ENCODE data around the gene GPX5. TPM values are rescaled to one million over a fixed set of nuclear protein-coding genes. Genes with fewer than 3 reads are reported as not detected.

Gene GPX5
- polyA plus RNA-seq, 1 donor from 2014 or later = not detected

- no peak overlapping the region for H2AFZ ChIP-seq (ENCODE audit: low read depth, low read length)
- H3K27me3 ChIP-seq (ENCODE audit: insufficient read depth, low read depth, low read length) = no peaks in the 10 kb centered on the region
- H3K9me3 ChIP-seq (ENCODE audit: low read length) = no peaks in the 10 kb centered on the region
- TF ChIP-seq EZH2 (IDR thresholded peaks at IDR 0.05; ENCODE audit: borderline replicate concordance, insufficient read depth, low read length, poor library complexity, severe bottlenecking) (no peak), CTCF (IDR thresholded peaks at IDR 0.05; ENCODE audit: poor library complexity, severe bottlenecking) (no peak), TAF1 (IDR thresholded peaks at IDR 0.05; ENCODE audit: low read depth) (no peak), SMC3 (conservative IDR thresholded peaks at IDR 0.05; ENCODE audit: poor library complexity) (no peak), REST (IDR thresholded peaks at IDR 0.05; ENCODE audit: borderline replicate concordance) (no peak), RAD21 (conservative IDR thresholded peaks at IDR 0.05) (no peak), MXI1 (conservative IDR thresholded peaks at IDR 0.05; ENCODE audit: poor library complexity, severe bottlenecking) (no peak), EP300 (conservative IDR thresholded peaks at IDR 0.05; ENCODE audit: poor library complexity, severe bottlenecking) (no peak), POLR2AphosphoS5 (IDR thresholded peaks at IDR 0.05) (no peak)
- H3F3A ChIP-seq (ENCODE audit: insufficient read depth, low read length, poor library complexity, severe bottlenecking) = no peaks in the 10 kb centered on the region
- no peaks in the 10 kb centered on the region for H3K9me2 ChIP-seq (ENCODE audit: insufficient read depth, low read length)
- H3K4me3 ChIP-seq (ENCODE audit: low read length) = no peak overlapping the region
- no peak overlapping the region for H3K27ac ChIP-seq (ENCODE audit: low read length)
- no peaks in the 10 kb centered on the region for H3K36me3 ChIP-seq (ENCODE audit: insufficient read depth, low read length)
- no peak overlapping the region for H3K9ac ChIP-seq (ENCODE audit: low read length)
- H3K4me2 ChIP-seq (ENCODE audit: low read length) = no peak overlapping the region
- no peaks in the 10 kb centered on the region for H3K79me2 ChIP-seq (replicated peaks; ENCODE audit: insufficient read depth, low read length)
- H4K20me1 ChIP-seq (ENCODE audit: insufficient read depth) = no peaks in the 10 kb centered on the region
Measured at GRCh38 chr6:28565823-28566526, 40.3 kb downstream of the GPX5 start.

- Histone ChIP-seq H3K36me3 (ENCODE audit: insufficient read depth, low read length) (no peaks in the 10 kb centered on the region), H3K79me2 (replicated peaks; ENCODE audit: insufficient read depth, low read length) (no peaks in the 10 kb centered on the region), H3K27me3 (ENCODE audit: insufficient read depth, low read depth, low read length) (no peaks in the 10 kb centered on the region), H3K4me3 (ENCODE audit: low read length) (no peak overlapping the region), H3F3A (ENCODE audit: insufficient read depth, low read length, poor library complexity, severe bottlenecking) (no peaks in the 10 kb centered on the region), H3K4me2 (ENCODE audit: low read length) (no peak overlapping the region), H3K27ac (ENCODE audit: low read length) (no peak overlapping the region), H4K20me1 (ENCODE audit: insufficient read depth) (no peaks in the 10 kb centered on the region), H3K9ac (ENCODE audit: low read length) (no peak overlapping the region), H3K9me3 (ENCODE audit: low read length) (no peaks in the 10 kb centered on the region), H2AFZ (ENCODE audit: low read depth, low read length) (no peak overlapping the region), H3K9me2 (ENCODE audit: insufficient read depth, low read length) (no peaks in the 10 kb centered on the region)
- TF ChIP-seq TAF1 (IDR thresholded peaks at IDR 0.05; ENCODE audit: low read depth) = no peak
- no peak for TF ChIP-seq RAD21 (conservative IDR thresholded peaks at IDR 0.05)
- no peak for TF ChIP-seq POLR2AphosphoS5 (IDR thresholded peaks at IDR 0.05)
- TF ChIP-seq EP300 (conservative IDR thresholded peaks at IDR 0.05; ENCODE audit: poor library complexity, severe bottlenecking) = no peak
- no peak for TF ChIP-seq REST (IDR thresholded peaks at IDR 0.05; ENCODE audit: borderline replicate concordance)
- no peak for TF ChIP-seq EZH2 (IDR thresholded peaks at IDR 0.05; ENCODE audit: borderline replicate concordance, insufficient read depth, low read length, poor library complexity, severe bottlenecking)
- no peak for TF ChIP-seq CTCF (IDR thresholded peaks at IDR 0.05; ENCODE audit: poor library complexity, severe bottlenecking)
- TF ChIP-seq SMC3 (conservative IDR thresholded peaks at IDR 0.05; ENCODE audit: poor library complexity) = no peak
- TF ChIP-seq MXI1 (conservative IDR thresholded peaks at IDR 0.05; ENCODE audit: poor library complexity, severe bottlenecking) = no peak
Measured at GRCh38 chr6:28566527-28567252, 41.0 kb downstream of the GPX5 start.

All from neural cell (in vitro differentiated cells).